ENCODE results near the gene MBOAT1.

DNA sequence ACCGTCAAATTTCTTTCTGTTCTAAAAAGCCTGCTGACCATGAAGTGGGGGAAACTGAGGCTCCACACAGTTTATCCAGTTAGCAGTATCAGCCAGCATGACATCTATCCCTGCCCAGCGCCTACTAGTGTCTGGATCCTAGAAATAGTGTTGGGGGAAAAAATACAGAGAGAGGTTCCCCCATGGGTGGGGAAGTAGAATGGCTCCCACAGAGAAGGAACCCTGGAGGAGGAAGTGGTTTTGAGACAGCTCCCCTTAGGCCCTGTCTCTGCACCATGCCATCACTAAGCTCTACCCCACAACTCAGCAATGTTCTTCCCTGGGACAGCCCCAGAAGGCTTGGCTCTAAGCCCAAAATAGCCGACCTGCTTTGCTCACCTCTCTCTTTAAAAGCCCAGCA is 153.4 kb downstream of the MBOAT1 start:
- TF ChIP-seq POLR2A (IDR thresholded peaks at IDR 0.05; ENCODE audit: low read depth, low read length) (no peak), POLR2AphosphoS5 (IDR thresholded peaks at IDR 0.05; ENCODE audit: low read depth, low read length) (no peak)

All from GM12892 (cell line).